Stimulated activated CD4-positive, alpha-beta T cell treated with anti-CD3 and anti-CD28 coated beads, Interleukin-2, amount 100 ng/mL, for 48 hours (primary cell): ENCODE results near the gene CAPSL.
"Not testable (repeated sequence)": the region's sequence is repeated elsewhere in the genome, so short reads cannot be mapped to it uniquely, and the experiment has no call there.

Experiments used
- DNase-seq, 2 donors: peaks; one replicate each; pipeline ENCODE4 v3.0.0-alpha.2; 2020

The CAPSL gene

DNA sequence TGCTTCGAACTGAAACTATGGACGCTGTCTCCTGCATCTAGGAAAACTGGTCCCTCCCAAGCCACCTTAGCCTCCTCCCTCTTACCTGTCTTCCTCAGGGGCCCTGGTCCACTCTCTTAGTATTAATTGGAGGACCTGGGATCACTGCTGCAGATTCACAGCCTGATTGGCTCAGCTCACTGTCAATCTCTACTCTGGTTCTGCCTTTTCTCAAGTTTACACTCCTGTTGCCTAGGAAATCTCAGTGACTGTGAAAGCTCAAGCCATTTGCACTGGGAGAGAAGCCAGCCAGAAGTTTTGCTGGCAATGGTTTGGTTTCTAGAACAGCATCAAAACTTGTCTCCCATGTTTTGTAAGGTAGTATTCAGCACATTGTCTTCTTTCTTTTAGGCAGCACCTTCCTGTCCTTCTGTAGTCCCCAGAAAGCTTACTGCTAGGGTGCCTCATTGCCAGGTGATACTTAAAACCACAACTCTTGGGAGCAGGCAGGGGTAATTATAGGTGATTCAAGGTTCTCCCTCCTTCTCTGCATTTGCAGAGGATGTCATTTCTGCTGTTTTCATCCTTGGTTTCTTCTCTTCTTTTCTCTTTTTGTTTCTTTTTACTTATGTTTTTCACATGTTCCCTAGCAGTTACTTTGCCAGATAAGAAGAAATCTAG lies at the start of gene CAPSL:
Gene CAPSL, minus strand, starts transcription at position 55 of the 660 bp plus-strand sequence. CDS start 17,502 bp downstream, outside the sequence.
- no peak for DNase-seq

DNA sequence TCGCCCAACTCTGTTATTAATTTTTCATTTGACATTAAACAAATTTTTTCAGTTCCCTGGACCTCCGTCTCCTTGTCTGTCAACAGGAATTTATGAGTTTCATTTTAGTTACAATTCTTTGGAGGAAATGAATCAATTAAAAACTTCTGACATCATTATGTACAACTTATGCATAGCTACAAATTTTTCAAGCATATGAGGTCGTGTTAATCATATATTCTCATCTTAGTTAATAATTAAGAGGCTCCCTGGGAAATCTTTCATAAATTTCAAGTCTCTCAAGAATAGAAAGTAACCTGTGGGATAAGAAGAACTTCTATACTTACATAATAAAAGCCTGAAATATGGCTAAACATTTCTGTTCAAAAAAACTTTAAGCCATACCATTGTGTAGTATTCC lies 49.4 kb upstream of the CAPSL start:
- DNase-seq, result no peak

DNA sequence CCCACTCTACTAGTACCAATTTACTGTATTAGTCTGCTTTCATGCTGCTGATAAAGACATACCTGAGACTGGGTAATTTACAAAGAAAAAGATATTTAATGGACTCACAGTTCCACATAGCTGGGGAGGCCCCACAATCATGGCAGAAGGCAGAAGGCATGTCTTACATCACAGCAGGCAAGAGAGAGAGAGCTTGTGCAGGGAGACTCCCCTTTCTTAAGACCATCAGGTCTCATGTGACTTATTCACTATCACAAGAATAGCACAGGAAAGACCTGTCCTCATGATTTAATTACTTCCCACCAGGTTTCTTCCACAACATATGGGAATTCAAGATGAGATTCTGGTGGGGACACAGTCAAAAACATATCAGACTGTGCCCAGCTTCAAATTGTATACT lies 41.3 kb upstream of the CAPSL start:
- DNase-seq, result no peak

DNA sequence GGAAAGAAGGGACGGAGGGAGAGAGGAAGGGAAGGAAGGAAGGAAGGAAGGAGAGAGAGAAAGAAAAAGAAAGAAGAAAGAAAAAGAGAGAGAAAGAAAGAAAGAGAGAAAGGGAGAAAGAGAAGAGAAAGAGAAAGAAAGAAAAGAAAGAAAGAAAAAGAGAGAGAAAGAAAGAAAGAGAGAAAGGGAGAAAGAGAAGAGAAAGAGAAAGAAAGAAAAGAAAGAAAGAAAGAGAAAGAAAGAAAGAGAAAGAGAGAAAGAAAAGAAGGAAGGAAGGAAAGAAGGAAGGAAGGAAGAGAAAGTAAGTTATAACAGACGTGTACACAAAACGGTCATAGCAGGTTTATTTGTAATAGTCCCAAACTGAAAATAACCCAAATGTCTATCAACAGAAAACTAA lies 38.4 kb upstream of the CAPSL start:
- not testable (repeated sequence) for DNase-seq

DNA sequence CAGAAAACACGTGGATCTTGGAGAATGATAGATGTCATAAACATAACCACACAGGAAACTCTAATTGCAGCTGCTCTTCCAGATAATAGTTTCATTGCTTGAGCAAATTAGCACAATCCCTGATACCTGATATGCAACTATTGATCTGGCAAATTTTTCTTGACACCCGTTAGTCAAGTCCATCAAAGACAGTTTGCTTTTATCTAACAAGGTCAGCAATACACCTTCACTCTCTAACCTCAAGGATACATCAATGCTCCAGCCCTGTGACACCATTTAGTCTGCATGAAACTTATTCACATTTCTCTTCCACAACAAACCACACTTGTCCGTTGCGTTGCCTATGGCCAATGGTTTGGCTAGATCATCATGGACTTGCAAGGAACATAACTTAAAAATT lies 36.1 kb upstream of the CAPSL start:
- DNase-seq, result no peak

DNA sequence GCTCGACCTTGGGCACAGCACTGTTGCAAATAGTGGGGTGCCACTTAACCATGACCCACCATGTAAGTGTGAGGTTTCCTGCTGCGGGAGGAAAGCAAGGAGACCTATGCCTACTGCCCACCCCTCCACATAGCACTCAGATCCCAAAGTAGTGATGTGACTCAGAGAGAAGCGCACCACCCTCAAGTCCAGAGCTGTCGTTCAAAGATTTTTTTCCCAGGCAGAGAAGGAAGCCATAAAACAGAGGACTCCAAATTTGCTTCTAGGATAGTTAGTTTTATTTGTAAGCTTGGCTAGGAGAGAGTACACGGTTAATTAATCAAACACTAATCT lies 33.4 kb upstream of the CAPSL start:
- no peak for DNase-seq

DNA sequence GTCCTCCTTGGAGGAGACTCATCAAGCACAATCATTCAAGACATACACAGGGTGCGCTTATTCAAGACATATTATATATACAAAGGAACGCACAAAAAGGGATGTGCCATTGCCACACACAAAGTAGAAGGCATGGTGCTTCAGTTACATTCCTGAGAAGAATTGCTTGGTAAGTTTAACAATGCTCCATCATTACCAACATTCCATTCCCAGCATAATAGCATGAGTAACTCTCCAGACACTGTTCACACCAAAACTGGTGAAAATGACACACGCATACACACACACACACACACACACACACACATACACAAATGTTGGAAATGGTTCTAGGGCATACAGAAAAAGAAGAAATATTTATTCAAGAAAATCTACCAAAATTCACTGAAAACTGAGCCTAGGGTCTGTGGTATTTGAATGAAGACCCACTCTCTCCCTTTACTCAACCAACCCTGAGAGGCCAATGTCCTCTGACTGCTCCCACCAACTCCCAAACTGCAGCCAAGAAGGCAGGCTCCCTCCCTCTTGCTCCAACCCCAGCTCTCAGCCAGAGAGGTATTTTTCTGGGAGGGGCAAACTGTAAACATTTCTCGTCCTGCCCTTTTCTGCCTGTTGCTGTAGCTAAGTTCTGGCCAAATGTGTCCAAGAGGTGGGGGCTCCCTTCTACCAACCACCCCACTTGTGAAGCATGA lies 32.9 kb upstream of the CAPSL start:
- no peak for DNase-seq

DNA sequence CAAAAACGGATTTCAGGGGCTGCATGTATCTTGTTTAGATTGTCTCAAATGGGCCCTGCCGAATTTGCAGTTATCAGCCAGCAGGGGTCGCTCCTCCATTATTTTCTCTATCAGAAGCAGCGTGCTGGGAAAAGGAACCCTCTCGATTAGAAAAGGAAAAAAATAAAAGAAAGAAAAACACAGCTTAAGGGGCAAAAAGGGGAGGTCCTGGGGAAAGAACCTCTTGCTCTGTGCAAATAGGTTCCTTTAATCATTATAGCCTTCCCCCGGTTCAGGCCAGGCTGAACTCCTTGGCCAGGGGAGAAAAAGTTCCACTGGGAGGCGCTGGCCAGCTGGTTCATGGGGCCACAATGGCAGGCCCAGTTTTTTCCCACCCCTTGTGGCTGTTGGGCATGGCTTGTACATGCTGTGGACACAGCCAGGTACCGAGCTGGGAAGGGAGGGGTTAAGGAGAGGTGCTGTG lies 25.0 kb upstream of the CAPSL start:
- peak; percentile 10 to 18 for DNase-seq

DNA sequence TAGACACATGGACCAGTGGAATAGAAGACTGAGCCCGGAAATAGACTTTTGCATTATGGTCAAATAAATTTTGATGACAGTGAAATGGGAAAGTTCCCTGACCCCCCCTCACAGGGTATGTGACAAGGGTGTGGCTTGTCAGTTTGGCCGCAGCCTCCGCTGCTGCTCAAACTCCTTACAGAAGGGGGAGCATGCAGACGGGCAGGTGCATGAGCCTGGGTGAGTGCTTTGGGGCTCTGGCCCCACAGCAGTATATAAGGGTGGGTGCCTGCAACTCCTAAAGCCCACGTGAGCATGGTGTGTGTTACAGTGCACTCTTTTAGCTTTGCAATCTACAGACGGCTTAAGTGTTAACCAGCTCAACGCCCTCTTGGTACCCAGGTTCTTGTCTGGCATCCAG lies 21.9 kb upstream of the CAPSL start:
- no peak for DNase-seq

DNA sequence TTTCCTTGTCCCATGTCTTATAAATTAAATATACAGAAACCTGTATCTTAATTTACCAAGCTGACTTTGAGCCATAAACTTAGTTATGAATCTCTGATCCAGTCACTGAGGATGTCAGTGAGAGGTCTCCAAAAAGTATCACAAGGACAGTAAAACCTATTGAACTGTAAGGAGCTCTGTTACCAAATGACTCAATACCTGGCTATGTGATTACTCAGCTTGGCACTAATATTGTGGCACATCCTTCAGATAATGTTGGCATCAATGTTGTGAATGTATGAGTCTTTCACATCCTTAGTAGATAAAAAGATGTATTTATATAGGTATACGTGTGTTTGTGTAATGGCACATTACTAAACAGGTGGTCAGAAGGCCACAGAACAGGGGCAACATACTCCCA lies 18.0 kb upstream of the CAPSL start:
- no peak for DNase-seq

DNA sequence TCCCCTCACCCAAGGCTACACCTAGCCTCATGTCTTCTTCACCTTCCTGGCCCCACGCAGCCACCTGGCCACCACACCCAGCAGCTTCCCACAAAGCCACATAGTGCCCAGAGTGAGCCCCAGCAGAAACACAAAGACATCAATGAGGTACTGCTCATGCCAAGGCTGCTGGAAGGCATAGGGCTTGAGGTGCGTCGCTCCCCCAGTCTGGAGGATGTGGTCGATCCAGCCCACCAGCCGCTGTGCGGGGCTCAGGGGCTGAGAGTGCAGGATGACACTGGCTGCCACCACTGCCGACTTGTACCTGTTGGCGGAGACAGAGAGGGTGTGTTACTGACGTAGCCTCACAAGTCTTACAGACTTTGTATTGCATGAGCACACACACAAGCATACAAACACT lies 15.8 kb upstream of the CAPSL start:
- no peak for DNase-seq

DNA sequence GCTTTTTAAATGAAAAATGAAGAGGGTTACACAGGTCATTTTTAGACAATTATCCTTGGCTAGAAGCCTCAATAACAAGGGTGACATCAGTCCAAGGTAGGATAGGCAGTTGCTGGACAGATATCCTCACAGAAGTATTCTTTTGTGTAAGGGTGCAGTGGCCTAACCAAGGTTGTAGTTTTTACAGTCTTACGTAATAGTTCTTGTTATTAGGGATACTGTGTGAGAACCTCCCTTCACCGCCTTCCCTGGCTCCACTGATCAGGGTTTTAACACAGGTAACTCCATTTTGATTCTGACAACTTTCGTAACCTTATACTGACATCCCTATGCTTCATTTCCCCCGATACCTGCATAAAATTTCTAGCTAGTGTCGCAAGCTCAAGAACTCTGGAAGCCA lies 8.7 kb upstream of the CAPSL start:
- DNase-seq, result no peak

DNA sequence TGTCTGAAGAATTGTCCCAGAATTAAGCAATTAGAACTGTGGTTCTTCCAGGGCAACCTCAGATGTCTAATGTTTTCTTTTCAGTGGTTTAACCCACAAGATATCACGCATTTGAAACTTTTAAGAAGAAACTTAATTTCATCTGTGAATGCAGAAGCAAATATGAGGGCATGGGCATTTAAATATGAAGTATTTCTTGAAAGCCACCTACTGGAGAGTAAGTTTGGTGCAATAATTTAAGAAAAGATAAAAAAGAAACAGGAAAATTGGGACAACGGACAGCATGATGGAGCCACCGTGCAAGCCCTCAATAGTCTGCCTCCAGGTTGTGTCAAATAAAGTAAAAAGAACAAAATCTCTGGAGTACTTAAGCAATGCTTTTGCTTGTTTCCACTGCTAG lies 1.2 kb upstream of the CAPSL start:
- DNase-seq, result no peak

DNA sequence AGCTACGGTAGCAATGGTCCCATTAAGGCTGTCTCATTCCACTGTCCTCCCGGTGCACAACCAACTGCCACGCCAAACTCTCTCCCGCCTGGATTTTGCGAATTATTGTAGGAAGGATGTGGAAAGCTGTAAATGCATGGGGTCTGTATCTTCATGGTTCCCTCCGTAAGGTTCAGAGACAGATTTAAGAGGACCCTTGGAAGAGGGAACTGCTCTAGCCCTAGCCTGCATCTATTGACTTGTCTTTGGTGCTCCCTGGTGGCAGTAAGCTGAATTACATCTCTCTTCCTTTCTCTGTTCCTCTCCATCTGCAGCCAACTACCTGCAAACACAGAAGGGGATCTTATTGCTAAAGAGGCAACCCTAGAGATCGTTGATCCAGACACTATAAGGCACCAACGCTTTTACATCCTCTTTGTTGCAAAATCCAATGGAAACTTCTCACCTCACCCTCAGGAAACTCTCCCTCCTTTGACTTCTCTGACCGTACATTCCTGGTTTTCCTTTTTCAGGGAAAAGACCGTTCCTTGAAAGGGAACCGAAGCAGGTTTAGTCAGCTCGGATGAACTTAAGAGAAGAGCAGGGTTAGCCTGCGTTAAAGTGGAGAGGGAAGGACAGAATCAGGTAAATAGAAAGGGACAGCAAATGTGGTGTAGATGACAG lies 11.9 kb downstream of the CAPSL start:
- DNase-seq, result peak; percentile 68 to 75

DNA sequence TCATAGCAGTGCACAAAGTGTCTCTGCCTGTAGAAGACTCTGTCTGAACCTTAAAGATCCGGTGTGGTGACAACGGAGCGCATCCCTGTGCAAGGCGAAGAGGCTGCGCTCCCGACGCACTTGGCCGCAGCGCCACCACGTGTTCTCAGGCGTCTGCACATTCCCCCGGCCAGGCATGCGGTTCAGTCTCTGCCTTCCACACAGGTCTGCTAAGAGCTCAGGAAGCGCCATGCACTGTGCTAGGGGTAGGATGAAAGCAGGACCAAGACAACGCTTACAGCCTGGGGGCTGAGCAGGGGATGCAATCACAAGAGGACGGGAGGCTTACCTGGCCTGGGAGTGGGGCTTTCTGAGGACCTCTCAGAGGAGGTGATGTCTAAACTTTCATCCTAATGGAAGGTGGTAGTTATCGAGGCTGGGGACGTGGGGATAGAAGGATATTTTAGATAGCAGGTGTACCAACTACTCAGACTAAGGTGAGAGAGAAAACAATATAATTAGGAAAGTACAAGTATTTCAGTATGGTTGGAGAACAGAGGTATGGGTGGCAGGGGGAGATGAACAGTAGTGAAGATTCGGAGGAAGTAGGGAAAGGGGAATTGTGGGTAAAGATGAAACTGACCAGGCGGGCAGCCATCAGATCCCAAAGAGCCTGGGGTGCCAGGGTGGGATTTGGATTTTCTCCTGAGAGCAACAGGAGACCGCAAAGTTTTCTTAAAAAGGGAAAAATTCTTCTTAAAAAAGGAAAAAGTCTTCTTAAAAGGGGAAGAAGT lies 13.3 kb downstream of the CAPSL start:
- peak; percentile 76 to 78 for DNase-seq

DNA sequence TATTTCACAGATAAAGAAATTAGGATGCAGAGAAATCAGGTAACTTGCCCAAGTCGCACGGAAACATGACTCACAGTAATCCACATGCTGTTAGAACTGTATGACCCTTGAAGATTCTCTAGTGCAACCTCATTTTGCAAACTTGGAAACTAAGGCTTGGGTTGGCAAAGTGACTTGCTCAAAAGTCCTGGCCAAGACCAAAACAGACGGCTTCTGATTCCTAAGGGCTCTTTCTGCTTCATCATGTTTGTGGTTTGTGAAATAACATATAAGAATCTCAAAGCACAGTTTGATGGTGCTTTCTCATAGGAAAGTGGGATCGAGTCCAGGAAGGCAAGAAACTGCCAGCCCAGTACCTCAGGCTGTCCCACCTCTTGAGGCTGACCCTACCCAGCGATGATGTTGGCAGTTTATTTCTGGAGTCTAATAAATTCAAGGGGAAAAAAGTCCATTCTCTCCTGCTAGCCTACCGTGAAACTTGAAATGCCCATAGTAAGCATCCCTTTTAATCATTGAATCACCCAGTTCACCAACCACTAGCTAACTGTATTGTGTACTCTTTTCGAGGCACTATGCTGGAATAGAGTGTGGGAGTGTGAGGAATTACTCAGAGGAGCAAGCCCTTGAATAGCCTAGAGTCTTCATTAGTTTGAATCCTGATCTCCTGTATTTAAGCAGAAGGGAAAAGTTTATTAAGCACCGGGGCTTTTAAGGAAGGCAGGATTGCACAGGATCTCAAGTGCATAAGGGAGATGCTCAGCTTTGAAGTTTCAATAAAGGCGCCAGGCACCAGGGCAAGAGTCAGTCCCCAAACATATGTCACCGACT lies 14.1 kb downstream of the CAPSL start:
- no peak for DNase-seq

DNA sequence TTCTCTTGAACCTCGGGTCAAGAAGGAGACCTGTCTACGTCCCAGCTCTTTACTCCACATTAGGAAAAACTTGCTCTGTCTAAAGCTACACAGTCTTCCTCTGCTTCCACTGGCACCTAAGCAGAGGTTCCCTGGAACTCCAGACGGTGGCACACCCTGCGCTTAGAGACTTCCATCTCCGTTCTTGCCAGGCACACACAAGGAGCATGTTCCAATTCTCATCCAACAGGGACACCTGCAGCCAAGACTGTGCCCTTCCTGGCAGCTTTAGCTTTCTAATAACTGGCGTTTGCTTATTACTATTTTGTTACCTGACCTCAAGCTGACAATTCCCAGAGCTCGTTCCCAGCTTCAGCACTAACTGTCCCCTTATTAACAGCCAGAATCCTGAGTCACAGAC lies 16.0 kb downstream of the CAPSL start:
- no peak for DNase-seq

DNA sequence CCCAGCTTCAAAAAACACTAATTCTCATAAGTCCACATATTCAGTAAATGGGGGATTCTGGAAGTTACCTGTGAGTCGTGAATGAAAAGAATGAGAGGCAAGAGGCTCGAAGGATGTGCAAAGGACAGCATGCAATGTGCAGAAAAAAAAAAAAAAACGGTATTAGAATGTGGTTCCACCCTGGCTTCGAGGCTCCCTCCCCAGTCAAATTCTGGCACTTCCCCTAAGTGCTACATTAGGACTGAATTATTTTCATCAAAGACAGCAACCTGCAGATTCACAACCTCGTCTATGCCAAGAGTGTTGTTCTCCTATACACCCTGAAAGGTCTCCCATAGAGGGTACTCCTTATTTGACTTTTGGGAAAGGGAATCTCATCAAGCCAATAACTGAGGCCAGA lies 16.5 kb downstream of the CAPSL start:
- DNase-seq, result no peak

DNA sequence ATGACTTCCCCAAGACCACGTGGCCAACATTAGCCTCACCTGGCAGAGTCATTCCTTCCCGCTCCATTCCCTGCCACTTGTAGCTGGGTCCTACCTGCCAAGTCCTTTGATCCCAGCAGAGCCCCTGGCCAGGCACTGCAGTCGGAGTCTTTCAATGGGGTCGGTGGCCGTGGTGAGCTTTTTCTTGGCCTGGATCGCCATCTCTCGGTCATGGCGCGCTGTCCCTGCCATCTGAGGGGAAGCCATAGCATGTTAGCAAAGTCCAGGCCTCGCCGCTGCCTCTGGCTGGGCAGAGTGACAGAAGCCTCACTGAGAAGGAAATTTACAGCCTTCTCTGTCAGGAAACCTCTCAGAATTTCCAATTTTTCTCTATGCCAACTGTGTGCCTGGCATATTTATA lies 17.5 kb downstream of the CAPSL start:
- DNase-seq, result no peak

DNA sequence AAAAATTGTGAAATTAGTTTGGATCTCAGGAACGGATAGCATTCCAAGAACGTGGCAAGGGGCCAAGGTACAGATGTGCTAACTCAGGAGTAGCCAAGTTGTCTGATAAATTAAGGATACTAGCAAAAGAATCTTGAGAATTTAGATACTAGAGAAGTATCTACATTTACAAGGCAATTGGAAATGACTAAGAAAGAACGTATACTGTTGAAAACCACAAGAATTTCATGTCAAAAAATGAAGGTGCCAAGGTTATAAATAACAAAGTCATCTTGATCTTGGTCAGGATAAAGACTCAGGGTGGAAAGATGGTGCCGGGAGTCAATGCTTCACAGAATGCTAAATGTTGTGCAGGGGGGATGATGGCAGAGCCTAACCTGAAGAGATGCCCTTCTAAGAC lies 19.2 kb downstream of the CAPSL start:
- DNase-seq, result no peak

DNA sequence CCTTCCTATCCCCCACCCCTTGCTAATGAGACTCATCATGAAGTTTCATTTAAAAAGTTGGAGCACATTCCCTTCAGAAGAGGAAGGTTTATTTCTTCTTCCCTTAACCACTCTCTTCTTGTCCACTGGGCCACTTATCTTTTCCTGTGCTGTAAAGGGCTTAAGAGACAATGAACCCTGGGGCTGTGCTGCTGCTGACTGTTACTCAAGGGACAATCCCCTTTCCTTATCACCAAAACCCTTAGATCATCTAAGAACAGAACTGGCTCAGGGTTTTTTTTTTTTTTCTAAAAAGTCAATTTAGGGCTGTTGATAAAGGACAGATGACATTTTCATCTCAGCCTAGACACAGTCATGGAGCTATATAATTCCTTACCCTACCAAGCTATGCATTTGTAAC lies 29.6 kb downstream of the CAPSL start:
- no peak for DNase-seq

DNA sequence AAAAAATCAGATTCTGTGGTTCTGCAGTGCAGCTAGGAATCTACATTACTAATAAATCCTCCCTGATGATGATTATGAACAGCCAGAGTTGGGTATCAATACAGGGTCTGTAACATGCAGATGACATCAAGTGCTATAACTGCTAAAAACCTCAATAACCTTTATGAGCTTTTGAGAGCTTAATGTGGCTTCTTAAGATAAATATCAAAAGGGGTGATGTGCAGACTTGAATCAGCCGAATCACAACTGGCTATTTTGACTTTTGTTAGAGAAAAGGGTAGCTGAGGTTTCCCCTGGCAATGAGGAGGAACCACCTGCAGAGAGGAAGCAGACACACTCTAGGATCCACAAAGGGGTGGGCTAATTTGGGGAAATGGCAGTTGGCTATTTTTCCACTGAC lies 30.2 kb downstream of the CAPSL start:
- no peak for DNase-seq
